HG03571 (cell line): Measurements from ENCODE around the gene CNFN.
A peak's percentile ranks its signal among the peaks of the same experiment; 100 is the strongest.

ENCODE experiments used
- ATAC-seq: cut with Tn5 transposase; IDR thresholded peaks from one replicate; pipeline ENCODE4 v1.9.1; 2021; ENCODE audit not compliant: unreplicated experiment

CNFN gene

DNA sequence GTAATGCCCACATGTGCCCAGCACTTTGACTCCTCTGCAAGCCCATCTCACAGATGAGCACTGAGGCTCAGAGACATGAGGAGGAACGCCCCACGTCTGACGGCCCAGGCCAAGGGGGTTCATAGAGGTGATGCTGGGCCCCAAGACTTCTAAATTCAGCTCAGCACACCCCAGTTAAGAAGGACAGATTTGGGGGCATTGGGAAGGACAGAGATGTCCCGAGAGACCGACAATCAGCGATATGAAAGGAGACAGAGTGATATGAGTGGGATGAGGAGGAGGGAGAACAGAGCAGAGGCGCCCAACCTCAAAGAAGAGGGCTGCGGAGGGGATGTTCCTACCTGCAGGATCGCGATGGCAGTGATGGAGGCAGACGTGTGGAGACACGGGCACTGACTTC lies at the start of gene CNFN:
Gene CNFN, minus strand, starts transcription at position 399 of the 400 bp plus-strand sequence. CDS start 1,260 bp downstream, outside the sequence.
- ATAC-seq: no peak

DNA sequence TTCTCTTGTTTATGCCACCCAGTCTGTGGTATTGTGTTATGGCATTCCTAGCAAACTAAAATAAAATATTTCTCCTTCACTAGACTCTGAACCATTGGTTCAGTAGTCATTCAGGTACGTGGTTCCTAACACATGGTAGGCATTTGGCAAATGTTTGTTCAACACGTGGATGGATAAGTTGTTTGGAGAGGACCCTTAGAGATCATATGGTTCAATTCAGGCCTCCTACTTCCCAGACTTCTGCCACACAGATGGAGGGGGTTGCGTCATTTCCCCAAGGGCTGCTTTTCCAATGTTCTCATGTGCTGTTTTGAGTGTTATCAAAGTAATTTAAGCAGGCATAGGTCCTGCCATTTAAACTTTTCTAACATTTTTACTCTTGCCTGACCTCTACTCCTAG lies 45.9 kb upstream of the CNFN start:
- ATAC-seq: no peak

DNA sequence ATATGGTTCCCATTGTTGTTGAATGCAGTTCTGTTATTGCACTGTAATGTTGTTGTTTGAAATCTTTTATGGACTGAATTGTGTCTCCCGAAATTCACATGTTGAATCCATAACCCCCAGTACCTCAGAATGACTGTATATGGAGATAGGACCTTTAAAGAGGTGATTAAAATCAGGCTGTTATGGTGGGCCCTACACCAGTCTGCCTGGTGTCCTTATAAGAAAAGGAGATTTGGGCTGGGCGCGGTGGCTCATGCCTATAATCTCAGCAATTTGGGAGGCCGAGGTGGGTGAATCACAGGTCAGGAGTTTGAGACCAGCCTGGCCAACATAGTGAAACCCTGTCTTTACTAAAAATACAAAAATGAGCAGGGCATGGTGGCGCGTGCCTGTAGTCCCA lies 45.2 kb upstream of the CNFN start:
- ATAC-seq: no peak

- ATAC-seq: no peak
Observed at GRCh38 chr19:42433503-42434260, 43.6 kb upstream of the CNFN start.

DNA sequence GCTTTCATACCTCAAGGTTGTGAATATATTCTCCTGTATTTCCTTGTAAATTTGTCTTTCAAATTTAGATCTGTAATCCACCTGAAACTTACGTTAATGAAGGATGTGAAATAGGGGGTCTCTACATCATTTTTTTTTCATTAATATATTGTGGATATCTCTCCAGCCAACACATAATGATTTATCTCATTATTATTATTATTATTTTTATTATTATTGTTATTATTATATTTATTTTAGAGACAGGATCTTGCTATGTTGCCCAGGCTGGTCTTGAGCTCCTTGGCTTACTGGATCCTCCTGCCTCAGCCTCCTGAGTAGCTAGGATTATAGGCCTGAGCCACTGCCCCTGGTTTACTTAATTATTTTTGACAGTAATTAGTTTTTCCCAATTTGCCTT lies 41.4 kb upstream of the CNFN start:
- ATAC-seq: no peak

DNA sequence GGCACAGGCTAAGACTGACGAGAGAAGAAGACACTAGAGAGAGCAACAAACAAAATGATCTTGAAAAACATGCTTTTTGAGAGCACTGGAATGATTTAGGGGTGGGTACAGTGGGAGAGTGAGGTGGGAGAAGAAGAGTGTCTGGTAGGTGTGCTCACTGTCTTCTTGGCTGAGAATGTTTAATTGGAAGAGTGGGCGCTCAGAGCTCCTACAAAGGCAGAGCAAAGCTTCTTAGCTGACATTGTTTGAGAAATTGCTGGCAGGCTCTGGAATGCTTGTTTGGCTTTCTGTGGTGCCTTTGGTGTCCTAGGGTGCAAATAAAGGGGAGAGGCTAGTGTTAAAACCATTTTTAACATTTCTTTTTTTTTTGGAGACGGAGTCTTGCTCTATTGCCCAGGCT lies 38.6 kb upstream of the CNFN start:
- no peak for ATAC-seq

DNA sequence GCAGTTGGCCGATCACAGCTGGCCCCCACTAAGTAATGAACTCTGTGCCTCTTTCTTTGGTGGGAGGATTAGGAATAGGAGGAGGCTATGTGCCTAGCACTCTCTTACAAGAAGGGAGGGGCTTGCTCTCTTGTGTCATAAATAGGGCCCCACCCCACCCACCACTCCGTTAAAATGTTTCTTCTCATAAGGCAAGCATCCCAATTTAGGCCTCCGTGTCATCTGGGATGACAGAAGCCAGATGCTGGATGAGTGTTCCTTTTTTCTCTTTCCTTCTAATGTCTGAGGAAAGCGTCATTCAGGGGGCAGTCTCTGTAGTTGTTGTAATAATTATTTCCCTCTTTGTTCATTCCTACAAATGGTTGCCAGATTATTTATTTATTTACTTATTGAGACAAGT lies 37.2 kb upstream of the CNFN start, which contains the start of gene LIPE:
Gene LIPE, minus strand, starts transcription at position 76 of the 400 bp plus-strand sequence. CDS start 239 bp downstream, outside the sequence.
- ATAC-seq: no peak

DNA sequence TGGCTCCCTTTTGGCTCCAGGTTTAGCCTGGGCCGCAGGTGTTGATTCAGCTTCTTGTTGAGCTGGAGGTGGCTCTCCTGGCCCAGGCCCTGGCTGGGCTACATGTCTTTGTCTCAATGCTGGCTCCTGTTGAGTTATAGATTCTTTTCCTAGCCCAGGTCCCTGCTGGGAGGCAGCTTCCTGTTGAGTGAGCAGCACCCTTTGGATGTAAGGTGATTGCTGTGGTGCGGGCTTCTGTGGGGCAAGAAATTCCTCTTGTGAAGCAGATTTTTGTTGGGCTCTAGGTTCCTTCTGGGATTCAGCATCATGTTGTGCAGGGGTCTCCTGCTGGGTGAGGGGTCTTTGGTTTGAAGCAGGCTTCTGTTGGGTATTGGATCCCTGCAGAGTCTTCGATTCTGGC lies 36.5 kb upstream of the CNFN start:
- no peak for ATAC-seq

GRCh38 chr19:42424712-42425131 lies 34.6 kb upstream of the CNFN start:
- ATAC-seq: no peak

GRCh38 chr19:42424345-42424707 lies 34.2 kb upstream of the CNFN start:
- no peak for ATAC-seq

DNA sequence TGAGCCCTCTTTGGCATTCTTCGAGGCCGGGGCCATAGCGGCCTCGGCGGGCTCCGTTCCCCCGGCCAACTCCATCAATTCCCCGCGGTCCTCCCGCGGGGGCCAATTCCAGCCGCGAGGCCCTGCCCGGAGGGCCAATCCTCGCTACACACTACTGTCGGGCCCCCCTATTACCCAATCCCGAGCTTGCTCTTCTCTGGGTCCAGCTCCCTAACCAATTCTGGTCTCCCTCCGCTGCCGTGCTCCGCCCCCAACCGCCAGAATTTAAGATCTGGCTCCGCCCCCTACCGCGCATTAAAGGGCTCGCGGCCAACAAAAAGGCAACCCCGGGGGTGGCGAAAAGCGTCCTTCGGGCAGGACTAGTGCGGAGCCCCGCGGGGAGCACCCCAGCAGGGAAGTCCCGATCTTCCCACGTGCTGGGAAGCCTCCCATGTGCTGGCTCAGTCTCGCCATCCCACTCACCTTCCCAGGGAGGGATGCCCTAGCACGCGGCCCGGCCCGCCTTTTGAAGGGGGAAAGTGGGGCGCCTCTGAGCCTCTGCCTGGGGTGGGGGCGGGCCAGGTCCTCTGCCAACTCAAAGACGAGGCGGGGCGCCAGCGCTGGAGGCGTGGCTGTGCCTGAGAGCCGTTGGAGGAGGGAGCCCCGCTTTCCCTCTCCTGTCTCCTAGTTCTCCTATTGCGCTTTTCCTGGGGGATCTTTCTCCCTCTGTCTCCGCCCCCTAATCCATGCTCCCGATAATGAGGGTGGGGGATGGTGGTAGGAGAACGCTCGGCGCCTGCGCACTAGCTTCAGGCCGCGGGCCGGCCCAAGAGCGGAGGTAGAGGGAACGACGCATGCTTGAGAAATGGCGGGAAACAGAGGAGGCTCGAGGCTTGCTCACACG lies 33.6 kb upstream of the CNFN start:
- peak; percentile 76 for ATAC-seq

DNA sequence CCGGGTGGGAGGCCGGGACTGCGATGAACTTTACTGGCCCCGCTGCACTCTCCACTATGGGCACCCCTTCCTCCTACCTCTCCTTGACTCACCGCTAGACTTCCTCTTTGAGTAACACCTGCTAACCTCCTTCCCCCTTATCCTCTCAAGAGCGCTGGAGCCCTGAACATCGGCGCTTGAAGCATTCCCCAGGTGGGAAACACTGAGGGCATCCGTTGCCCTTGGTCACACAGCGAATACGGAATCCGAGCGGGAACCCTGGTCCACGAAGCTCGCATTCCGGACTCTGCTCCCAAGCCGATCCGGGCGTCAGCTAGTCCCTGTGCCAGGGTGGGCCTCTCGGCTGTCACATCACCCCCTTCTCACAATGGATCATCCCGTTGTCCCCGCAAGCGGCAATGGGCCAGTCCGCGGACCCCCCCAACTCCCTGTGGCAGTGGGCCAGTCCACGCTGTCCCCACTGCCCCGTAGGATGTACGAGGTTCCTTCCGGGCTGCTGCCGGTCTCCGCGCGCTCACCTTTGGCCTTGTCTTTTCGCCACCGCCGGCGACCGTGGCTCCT lies 32.9 kb upstream of the CNFN start:
- peak; percentile 28 for ATAC-seq

DNA sequence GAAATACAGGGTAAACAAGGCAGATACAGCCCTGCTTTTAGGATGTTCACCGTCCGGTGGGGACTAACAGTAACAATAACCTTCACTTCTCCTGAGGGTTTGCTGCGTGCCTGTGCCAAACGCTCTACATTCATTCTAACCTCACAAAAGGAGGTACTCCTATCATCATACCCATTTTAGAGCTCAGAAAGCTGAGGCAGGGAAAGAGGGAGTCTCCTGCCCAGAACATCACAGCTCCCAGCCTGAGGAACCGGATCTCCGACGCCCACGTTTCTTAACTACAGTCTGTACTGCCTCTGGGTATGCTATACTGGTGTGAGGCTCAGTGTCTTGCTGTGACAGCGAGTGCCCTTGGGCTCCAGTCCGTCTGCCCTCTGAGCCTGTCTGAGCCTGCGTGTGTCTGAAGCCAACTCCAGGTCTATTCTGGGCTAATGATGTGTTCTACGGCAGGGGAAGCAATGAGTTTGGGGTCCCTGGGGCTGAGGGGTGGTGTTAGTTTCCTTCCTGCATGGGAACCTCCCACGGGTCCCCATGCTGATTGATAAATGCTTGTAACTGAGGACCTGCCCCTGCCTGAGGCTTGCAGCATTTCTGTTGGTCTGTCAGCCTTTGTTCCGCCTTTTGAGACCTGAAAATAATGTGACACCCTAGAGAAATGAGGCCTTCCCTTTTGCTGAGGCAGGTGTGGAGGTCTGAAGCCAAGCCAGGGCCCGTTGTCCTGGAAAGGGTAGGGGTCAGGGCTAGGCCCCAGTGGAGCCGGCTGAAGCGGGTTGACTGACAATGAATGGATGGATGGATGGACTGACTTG lies 32.2 kb upstream of the CNFN start:
- ATAC-seq: no peak

GRCh38 chr19:42421591-42422031 lies 31.5 kb upstream of the CNFN start:
- ATAC-seq: no peak

- ATAC-seq: no peak
Observed at GRCh38 chr19:42421101-42421500, 31.0 kb upstream of the CNFN start.

DNA sequence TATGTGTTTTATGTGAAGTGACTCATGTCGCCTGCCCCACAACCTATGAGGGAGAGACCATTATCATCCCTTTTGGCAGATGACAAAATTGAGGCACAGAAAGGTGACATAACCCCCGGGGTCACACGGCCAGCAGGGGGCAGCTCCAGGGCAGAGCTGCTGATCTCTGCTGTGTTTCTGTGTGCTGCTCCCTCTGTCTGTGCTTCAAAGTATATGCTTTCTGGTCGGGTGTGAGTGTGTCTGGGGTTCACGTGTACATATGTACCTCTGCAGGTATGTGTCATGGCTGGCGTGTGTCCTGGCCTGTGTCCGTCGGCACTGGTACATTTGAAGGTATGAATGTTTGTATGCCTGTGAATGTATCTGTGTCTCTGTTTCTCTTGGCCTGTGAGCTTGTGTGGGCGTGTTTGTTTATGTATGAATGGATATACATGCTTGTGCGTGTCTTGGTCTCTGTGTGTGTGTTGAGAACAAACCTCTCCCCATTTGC lies 30.0 kb upstream of the CNFN start:
- no peak for ATAC-seq

DNA sequence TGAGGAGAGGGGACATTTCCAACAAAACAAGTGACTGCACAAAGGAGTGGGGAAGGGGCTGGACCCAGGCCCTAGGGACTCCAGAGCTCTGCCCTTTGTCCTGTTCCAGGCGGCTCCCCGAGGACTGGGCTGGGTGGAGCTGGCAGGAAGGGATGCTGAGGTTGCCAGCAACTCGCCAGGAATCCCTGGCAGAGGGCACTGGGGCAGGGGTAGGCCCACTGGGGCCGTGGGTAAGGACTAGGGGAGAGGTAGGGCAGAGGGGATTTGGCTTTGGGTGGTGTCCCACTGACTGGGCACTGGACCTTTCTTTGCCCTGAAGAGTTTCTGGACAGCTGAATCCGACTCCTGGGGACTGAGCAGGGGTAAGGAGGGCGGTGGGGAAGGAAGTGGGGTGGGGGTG lies 29.2 kb upstream of the CNFN start:
- no peak for ATAC-seq

DNA sequence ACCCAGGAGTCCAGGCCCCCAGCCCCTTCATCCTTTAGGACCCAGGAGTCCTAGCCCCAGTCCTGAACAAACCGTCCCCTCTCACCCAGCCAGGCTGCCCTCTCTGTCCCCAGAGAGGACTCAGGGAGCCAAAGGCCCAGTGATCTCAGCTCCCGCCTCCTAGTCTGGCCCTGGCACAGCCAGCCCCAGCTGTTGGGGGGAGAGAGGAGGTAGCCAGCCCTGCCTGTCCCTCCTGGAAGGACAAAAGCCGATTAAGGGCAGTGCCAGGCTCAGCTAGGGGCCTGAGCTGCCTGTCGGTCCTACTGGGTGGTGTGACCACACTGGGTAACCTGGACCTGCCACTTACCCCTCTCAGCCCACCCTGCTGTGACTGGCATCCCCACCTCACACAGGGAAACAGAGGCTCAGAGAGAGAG lies 22.6 kb upstream of the CNFN start:
- no peak for ATAC-seq

DNA sequence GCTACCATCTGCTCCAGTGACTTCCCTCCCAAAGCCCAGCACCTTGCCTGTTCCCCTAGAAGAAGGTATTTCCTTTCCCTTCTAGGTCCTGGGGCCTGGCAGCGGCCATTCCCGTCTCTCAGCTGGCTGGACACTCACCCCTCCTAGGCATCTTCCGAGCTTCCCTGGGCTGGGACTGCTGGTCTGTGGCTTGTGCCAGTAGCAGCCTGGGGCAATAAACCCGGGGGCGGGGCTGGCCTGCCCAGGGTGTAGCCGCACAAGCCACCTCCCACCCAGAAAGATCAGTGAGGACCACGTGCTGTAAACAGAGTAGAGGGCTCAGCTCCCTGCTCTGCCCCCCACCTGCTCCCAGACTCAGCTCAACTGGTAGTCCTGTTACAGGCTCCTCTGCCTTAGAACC lies 22.1 kb upstream of the CNFN start:
- no peak for ATAC-seq

- no peak for ATAC-seq
Observed at GRCh38 chr19:42411581-42412178, 21.6 kb upstream of the CNFN start.
